BLaER1 (cell line): ENCODE results near the gene ZNF22.

ENCODE experiments used
- H3K27ac ChIP-seq: shearing (Covaris generic); formaldehyde crosslinking; 2 replicates; pipeline ENCODE4 v1.8.1; 2022
- H3K27me3 ChIP-seq: shearing (Covaris generic); formaldehyde crosslinking; 2 replicates; pipeline ENCODE4 v1.8.1; 2022
- H3K36me3 ChIP-seq: shearing (Covaris generic); formaldehyde crosslinking; 2 replicates; pipeline ENCODE4 v1.8.1; 2022
- H3K4me1 ChIP-seq: shearing (Covaris generic); formaldehyde crosslinking; 2 replicates; pipeline ENCODE4 v1.8.1; 2022
- H3K4me2 ChIP-seq: shearing (Covaris generic); formaldehyde crosslinking; 2 replicates; pipeline ENCODE4 v1.8.1; 2022
- H3K4me3 ChIP-seq: shearing (Covaris generic); formaldehyde crosslinking; 2 replicates; pipeline ENCODE4 v1.8.1; 2022
- H3K9ac ChIP-seq: shearing (Covaris generic); formaldehyde crosslinking; 2 replicates; pipeline ENCODE4 v1.8.1; 2022
- H3K9me3 ChIP-seq: shearing (Covaris generic); formaldehyde crosslinking; 2 replicates; pipeline ENCODE4 v1.8.1; 2022
- H4K20me1 ChIP-seq: shearing (Covaris generic); formaldehyde crosslinking; 2 replicates; pipeline ENCODE4 v1.8.1; 2022
- Cebpa-rat ChIP-seq: shearing (Covaris generic); IDR thresholded peaks from 2 replicates; pipeline ENCODE4 v1.8.1; 2022

Gene ZNF22

GRCh38 chr10:44995914-44996669 is 4.6 kb upstream of the ZNF22 start:
- Histone ChIP-seq H3K9ac (peak overlapping the region; percentile 82), H3K4me2 (peak overlapping the region; percentile 97), H3K9me3 (no peaks in the 10 kb centered on the region), H4K20me1 (no peaks in the 10 kb centered on the region), H3K27ac (peak overlapping the region; percentile 98), H3K4me3 (peak overlapping the region; percentile 27), H3K4me1 (peaks cover 92% of the 10 kb centered on the region), H3K27me3 (no peaks in the 10 kb centered on the region), H3K36me3 (no peaks in the 10 kb centered on the region)
- TF ChIP-seq Cebpa-rat: no peak

DNA sequence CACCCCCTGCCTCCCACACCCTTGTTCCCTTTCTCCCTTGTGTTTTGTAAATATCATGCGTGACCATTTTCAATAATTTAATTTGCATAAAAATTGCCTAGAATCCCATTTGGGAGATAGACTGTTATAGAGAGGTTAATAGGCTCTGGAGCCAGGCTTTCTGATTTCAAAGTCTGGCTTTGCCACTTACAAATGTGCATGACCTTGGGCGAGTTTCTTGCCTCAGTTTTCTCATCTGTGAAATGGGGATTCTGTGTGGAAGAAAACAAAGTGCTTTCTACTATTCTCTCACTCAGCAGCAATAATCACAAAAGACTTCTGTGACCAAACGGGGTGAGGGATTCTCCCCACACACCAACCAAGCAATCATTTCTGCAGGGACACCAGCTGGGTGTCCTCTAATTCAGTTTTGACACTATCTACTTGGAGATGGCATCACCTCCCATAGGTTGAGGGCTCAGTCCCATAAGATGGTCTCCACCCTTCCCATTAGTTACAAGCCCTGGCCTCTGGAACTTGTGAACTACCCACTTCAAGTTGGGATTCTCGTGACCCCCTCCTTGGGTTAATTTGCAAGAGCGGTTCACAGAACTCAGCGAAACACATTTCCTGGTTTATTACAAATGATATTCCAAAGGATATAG is 3.5 kb upstream of the ZNF22 start:
- H3K9ac ChIP-seq: peak overlapping the region; percentile 82
- peaks cover under 1% of the 10 kb centered on the region; the same call in 1 of the 2 replicates for H3K36me3 ChIP-seq
- TF ChIP-seq Cebpa-rat: no peak
- H4K20me1 ChIP-seq: no peaks in the 10 kb centered on the region
- peaks cover 85% of the 10 kb centered on the region for H3K4me1 ChIP-seq
- peak overlapping the region; percentile 97 for H3K4me2 ChIP-seq
- H3K27ac ChIP-seq: peak overlapping the region; percentile 98
- peaks cover 2% of the 10 kb centered on the region; the same call in 1 of the 2 replicates for H3K9me3 ChIP-seq
- no peaks in the 10 kb centered on the region for H3K27me3 ChIP-seq
- peak overlapping the region; percentile 27 for H3K4me3 ChIP-seq

DNA sequence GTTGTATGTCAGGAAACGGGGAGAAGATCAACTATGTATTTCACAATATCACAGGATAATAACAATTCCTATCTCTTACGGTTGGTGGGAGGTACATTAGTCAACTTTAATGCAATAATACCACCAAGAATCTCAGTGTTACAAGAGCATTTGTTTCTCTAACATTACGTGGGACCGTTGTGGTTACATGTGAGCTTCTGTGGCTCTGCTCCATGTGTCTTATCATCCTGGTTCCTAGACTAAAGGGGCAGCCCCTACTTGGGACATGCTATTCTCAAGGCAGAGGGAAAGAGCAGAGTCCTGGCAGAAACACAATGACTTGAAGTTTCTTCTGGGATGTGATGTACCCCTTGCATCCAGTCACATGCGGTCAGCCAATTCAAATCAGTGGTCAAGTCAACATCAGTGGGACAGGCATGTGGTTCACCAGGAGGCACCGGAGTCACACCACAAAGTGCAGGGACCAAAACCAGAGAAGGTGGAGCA is 2.5 kb upstream of the ZNF22 start:
- H3K4me1 ChIP-seq: peaks cover 81% of the 10 kb centered on the region
- H3K4me3 ChIP-seq: peak overlapping the region; percentile 81; the same call in 1 of the 2 replicates
- H3K9ac ChIP-seq: 0 out of 2 replicates have a peak overlapping the region, but pooled peaks have one; percentile 97
- H3K27me3 ChIP-seq: no peaks in the 10 kb centered on the region
- H3K4me2 ChIP-seq: peak overlapping the region; percentile 97
- H3K36me3 ChIP-seq: peaks cover 11% of the 10 kb centered on the region
- H3K27ac ChIP-seq: peak overlapping the region; percentile 98
- TF ChIP-seq Cebpa-rat: no peak
- H4K20me1 ChIP-seq: no peaks in the 10 kb centered on the region
- peaks cover 12% of the 10 kb centered on the region for H3K9me3 ChIP-seq

DNA sequence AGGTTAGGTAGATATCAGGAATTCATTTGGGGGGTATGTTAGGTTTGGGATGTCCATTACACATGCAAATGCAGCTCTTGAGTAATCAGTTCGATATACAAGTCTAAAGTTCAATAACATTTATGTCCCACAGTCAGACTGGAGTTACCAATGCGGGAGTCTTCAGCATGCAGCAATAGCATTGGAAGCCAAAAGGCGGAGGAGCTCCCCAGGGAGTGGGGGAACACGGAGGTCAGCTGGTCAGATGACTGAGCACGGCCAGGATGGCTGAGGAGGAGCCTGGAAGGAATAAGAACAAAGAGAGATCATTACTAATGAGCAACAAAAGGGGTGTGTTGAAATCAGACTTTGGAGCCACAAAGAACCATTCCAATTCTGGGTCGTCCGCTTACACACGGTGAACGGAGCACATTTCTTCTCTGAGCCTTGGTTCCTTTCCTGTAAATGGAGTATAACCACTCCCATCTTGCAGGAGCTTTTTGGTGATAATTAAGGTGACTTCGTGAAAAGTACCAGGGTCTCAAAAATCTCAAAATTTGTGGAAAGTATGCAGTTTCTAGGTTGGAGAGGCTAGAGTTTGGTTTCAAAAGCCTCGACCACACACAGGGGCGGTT is 478 bp upstream of the ZNF22 start:
- H3K27me3 ChIP-seq: no peaks in the 10 kb centered on the region
- H3K4me1 ChIP-seq: peaks cover 71% of the 10 kb centered on the region
- peak overlapping the region; percentile 98 for H3K27ac ChIP-seq
- peak overlapping the region; percentile 81 for H3K4me3 ChIP-seq
- peak overlapping the region; percentile 97 for H3K9ac ChIP-seq
- peak overlapping the region; percentile 97 for H3K4me2 ChIP-seq
- peaks cover 30% of the 10 kb centered on the region for H3K9me3 ChIP-seq
- peak; percentile 24; the same call in 1 of the 2 replicates for TF ChIP-seq Cebpa-rat
- H4K20me1 ChIP-seq: peaks cover 16% of the 10 kb centered on the region
- peaks cover 31% of the 10 kb centered on the region for H3K36me3 ChIP-seq

DNA sequence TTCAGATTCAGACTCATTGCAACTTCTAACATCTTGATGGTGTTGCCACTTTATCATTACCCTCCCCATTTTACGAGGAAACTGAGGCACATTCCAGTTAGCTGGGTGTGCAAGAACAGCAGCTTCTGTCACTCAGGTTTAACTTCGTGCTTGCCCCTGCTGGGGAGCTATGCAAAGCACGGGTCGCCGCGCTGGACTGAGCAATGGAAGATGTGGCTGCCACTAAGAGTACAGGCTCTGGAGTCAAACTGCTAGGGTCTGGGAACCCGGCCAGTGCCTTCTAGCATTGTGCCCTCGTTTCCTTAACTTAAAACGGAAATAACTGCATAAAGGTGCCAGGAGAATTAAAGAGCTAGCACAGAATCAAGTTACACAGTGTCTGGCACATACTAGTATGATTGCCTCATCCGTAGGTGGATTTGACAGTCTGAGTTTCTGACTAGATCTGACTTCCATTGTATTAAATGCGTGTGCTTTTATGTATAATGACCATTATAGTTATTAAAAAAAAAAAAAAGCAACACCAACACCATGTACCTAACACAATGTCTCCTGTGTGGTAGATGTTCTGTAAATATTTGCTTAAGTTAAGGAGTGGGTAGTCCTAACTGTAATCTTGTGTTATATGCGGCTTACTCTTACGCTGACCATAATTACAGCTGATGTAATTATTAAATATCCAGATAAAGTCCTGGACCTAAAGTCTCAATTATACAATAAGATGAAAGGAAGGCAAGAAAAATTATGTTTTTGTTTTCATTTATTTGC is 842 bp downstream of the ZNF22 start:
- no peak for TF ChIP-seq Cebpa-rat
- Histone ChIP-seq H3K4me2 (peak overlapping the region; percentile 97), H3K4me1 (peaks cover 58% of the 10 kb centered on the region), H3K9me3 (peaks cover 30% of the 10 kb centered on the region), H3K36me3 (peaks cover 39% of the 10 kb centered on the region), H4K20me1 (peaks cover 29% of the 10 kb centered on the region), H3K27me3 (no peaks in the 10 kb centered on the region), H3K27ac (peak overlapping the region; percentile 98), H3K4me3 (peak overlapping the region; percentile 81), H3K9ac (peak overlapping the region; percentile 97)

DNA sequence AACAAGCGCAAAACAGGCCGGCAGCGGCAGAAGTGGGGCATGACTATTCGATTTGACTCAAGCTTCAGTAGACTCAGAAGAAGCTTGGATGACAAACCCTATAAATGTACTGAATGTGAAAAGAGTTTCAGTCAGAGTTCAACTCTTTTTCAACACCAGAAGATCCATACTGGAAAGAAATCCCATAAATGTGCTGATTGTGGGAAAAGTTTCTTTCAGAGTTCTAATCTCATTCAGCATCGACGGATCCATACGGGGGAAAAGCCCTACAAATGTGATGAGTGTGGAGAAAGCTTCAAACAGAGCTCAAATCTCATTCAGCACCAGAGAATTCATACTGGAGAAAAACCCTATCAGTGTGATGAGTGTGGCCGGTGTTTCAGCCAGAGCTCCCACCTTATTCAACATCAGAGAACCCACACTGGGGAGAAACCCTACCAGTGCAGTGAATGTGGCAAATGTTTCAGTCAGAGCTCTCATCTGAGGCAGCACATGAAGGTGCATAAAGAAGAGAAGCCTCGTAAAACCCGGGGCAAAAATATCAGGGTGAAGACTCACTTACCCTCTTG is 2.8 kb downstream of the ZNF22 start:
- peaks cover 44% of the 10 kb centered on the region for H3K4me1 ChIP-seq
- no peak overlapping the region for H3K27ac ChIP-seq
- peaks cover 30% of the 10 kb centered on the region for H3K9me3 ChIP-seq
- H3K36me3 ChIP-seq: peaks cover 39% of the 10 kb centered on the region
- no peaks in the 10 kb centered on the region for H3K27me3 ChIP-seq
- TF ChIP-seq Cebpa-rat: no peak
- peak overlapping the region; percentile 34; the same call in 1 of the 2 replicates for H3K4me2 ChIP-seq
- H3K4me3 ChIP-seq: peak overlapping the region; percentile 49
- peaks cover 32% of the 10 kb centered on the region for H4K20me1 ChIP-seq
- H3K9ac ChIP-seq: no peak overlapping the region; the same call in 1 of the 2 replicates

DNA sequence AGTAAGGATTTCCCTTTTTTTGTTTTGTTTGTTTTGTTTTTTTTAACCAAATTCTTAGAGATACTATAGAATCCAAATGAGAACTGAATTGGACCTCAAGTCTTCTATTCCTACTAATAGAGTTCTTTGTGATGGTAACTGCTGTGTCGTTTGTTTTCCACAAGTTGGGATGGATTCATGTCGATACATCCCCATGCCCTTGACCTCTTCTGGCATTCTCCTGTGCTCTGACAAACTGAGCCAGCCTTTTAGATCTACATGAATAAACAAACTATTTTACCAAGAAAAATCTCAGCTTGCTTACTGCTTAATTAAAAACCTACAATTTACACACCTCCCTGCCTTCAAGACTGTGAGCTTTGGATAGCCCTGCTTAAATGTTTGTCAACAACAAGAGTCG is 3.9 kb downstream of the ZNF22 start:
- no peak overlapping the region for H3K27ac ChIP-seq
- no peak overlapping the region for H3K4me3 ChIP-seq
- peaks cover 39% of the 10 kb centered on the region for H3K36me3 ChIP-seq
- H3K27me3 ChIP-seq: no peaks in the 10 kb centered on the region
- no peak for TF ChIP-seq Cebpa-rat
- no peak overlapping the region for H3K4me2 ChIP-seq
- peaks cover 34% of the 10 kb centered on the region for H3K4me1 ChIP-seq
- H4K20me1 ChIP-seq: peaks cover 32% of the 10 kb centered on the region
- no peak overlapping the region for H3K9ac ChIP-seq
- peaks cover 30% of the 10 kb centered on the region for H3K9me3 ChIP-seq

DNA sequence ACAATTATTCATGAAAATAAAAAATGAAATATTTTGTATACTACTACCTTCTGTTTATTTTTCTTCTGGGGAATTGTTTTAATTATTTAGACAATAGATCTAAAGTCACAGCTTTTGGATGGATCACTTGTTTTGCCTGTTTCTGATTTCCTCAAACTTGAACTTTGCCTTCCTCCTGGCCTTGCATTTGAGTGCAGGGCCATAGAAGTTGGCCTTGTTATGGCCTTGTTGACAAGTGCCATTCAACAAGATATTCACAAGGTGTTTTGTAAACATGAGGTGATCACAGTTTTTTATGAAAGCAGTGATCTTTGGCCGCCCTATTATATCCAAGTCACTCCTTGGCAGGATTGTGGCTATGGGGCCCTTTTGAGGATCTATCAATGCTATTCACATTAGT is 4.6 kb downstream of the ZNF22 start:
- peaks cover 32% of the 10 kb centered on the region for H4K20me1 ChIP-seq
- no peaks in the 10 kb centered on the region for H3K27me3 ChIP-seq
- H3K36me3 ChIP-seq: peaks cover 39% of the 10 kb centered on the region
- no peak for TF ChIP-seq Cebpa-rat
- no peak overlapping the region for H3K27ac ChIP-seq
- H3K9me3 ChIP-seq: peaks cover 30% of the 10 kb centered on the region
- H3K4me2 ChIP-seq: no peak overlapping the region
- H3K4me1 ChIP-seq: peaks cover 28% of the 10 kb centered on the region
- no peak overlapping the region for H3K4me3 ChIP-seq
- no peak overlapping the region for H3K9ac ChIP-seq
